Stimulated activated CD4-positive, alpha-beta T cell treated with anti-CD3 and anti-CD28 coated beads, Interleukin-15, amount 100 ng/mL, for 24 hours (primary cell): Measurements from ENCODE around the gene GRAMD4.
A peak's percentile ranks its signal among the peaks of the same experiment; 100 is the strongest.

Source experiments
- DNase-seq: peaks from one replicate; pipeline ENCODE4 v3.0.0-alpha.2; 2020

Gene GRAMD4

DNA sequence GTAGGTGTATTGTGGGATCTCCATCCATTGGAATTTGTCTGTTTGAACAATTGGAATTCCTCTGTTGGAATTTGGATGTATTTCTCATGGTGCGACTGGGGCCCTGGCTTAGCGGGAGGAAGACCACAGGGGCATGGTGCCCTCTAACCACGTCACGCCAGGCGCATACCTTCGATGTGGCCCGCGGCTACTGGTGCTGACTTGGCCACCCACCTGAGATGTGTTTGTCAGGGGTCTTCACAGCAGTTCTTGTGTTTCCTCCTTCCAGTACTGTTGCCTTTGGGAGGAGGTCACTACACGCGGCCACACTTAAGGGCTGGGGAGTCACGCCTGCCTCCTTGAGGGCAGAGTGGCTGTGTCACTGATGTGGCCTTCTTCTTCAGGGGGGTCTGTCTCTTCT, 36.6 kb upstream of the GRAMD4 start:
- no peak for DNase-seq

GRCh38 chr22:46584081-46584921, 35.9 kb upstream of the GRAMD4 start:
- DNase-seq: no peak

DNA sequence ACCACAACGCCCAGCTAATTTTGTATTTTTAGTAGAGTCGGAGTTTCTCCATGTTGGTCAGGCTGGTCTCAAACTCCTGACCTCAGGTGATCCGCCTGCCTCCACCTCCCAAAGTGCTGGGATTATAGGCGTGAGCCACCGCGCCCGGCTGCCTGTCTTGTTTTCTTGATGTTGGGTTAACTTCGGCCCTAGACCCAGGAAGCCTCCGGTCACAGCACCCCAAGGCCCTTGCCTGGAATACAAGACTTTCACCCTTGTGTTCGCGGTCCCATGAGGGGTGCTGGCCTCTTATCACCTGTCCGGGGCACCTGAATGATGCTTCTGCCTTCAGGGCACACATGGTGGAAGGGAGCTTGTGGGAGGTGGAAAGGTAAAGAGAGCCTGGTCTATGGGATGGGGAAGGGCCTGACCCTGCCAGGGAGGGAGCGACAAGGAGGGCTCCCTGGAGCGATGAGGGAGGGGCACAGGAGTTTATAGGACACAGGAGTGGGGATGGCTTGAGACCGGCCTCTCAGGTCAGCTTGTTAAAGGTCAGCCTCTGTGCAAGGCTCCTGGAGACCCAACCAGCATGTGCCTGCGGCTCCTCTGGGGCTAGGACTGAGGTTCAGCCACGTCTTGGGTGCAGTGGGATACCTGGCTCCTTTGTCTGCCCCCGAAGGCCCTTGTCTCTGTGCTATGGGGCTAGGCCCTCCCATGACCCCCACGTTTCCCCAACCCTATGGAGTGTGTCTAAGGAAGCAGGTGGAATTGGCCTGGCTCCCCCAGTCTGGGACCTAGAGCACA, 34.7 kb upstream of the GRAMD4 start:
- DNase-seq: no peak

DNA sequence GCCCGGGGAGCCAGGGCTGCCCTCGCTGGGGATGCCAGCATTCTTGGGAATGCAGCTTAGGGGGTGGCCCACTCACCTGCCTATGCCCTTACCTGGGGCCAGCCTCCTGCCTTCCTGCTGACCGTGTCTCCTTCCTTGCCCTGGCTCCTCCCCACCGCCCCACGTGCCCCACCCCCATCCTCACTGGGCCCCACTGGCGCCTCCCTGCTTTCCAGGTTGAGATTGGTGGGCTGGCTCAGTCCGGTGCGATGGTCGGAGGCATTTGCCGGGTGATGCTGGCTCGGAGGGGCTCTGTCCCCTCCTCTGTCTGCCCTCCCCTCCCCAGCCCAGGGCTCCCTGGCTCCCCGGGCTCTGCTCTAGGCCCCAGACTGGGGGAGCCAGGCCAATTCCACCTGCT, 34.1 kb upstream of the GRAMD4 start:
- DNase-seq: no peak

GRCh38 chr22:46586531-46587011, 33.6 kb upstream of the GRAMD4 start:
- DNase-seq: no peak

DNA sequence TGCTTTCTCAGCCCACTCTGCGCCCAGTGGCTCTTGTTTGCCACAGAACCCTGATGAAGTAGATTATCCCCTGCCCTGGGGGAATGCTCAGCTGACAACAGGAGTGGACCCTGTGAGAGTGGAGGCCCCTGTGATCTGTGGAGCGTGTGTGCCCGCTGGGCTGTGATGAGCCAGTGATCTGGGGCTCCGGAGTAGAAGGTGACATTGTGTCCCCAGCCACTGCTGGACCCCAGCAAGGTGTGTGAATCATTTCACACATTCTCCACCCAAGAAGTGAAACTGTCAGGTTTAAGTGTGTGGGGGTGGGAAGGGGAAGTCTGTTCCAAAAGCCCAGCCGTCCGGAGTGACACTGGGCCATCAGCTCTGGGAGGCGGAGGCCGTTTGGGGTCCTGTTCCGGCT, 33.1 kb upstream of the GRAMD4 start:
- no peak for DNase-seq

DNA sequence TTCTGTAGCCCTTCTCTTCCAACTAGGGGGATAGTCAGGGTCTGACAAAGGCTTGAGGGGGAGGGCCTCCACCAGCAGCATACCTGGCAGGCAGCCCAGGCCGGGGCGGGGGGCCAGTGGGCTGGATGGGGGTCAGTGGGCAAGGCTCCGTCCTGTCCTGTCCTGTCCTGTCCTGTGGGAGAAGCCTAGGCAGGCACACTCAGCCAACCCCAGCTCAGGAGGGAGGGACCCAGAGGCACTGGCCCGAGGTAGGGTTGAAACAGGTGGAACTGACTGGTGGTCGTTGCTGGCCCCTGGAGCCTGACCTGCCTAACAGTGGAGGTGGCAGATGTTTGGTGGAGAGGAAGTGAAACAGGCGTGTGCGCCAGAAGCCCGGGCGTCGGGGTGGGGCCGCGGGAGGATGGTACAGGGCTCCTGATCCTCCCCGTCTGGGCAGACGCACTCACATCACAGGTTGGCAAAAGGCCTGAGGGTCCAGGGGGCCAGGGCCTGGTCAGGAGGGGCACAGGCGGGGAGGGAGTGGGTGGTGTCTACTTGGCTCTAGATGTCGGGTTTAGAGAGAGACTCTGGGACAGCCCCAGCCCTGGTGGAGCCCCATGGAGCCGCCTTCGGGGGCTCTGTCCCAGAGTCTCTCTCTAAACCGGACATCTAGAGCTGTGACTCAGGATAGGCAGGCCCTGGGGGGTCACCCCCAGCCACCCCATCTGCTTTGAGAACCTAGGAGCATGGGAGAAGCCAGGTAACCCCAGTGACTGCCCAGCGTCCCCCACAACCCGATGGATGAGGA, 32.5 kb upstream of the GRAMD4 start:
- DNase-seq: peak; percentile 35

DNA sequence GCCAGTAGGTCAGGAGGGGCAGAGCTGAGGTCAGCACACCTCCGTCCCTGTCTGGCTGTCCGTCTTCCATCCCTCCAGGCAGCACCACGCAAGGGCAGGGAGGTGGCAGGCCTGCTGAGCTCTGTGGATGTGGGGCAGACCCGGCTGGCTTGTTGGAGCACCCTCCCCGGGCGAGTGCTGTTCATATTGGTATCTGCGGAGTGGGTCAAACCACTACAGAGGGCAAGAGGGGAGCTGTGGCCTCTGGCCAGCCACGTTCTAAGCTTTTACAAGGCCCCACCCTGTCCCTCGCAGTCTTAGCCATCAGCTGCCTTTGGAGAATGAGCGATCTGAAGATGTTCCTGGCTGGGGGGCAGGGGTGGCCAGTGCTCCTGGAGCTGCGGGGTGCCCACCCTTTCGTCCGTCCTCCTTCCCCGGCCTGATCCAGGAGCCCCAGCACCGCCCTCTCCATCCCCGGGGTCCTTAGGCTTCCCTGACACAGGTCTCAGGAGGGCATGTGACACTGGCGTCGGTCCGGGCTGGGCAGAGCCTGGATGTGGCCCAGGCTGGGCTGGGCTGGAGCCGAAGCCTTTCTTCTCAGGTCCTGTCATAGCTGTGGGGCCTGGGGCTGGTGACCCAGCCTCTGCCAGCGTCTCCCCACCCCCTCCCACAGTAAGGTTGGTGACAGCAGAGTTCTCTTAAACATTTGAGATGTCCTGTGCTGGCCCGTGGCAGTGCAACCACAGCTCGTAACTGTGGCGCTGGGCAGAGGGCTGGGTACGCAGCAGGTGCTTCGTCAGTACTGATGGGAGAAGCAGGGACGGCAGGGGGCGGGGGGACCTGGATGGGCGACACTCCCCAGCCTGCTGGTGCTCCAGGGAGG, 31.7 kb upstream of the GRAMD4 start:
- no peak for DNase-seq

DNA sequence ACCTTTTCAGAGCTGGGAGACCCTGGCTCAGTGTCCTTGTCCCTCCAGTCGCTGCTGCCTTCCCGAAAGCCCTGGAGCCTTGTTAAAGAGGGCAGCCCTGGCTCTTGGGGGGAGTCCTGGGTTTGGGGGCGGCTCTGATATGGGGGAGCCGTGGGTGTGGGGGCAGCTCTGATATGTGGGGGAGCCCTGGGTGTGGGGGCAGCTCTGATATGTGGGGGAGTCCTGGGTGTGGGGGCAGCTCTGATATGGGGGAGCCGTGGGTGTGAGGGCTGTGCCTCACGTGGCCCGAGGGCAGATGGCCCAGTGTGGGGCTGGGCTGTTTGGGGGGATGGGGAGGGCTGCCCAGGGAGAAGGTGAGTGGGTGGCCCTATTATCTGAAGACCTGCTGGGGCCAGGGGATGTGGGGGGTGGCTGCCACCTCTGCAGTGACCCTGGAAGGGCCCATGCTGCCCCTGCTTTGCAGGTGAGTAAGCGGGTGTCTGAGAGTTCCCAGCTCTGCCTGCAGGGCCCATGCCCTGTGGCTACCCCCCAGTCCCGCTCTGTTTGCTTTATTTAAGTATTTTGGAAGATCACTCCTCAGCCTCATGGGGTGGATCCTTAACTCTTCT, 30.9 kb upstream of the GRAMD4 start:
- no peak for DNase-seq

DNA sequence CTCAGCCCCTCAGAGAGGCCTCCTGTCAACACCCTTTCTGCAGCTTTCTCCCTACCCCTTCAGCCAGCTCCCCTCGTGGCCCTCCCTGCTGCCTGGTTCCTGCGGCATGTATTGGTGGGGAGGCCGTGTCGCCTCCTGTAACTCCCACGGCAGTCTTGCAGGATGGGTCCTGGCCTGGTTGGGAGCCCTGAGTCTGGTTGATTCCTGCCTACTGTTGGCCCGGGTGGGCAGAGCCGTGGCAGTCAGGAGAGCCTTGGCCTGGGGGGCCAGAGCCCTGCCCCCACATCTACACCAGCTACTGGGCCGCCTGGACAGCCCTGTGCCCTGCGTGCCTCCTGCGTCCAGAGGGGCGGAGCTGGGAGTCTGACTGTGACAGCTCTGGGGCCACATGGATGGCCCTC, 30.3 kb upstream of the GRAMD4 start:
- DNase-seq: no peak

GRCh38 chr22:46590334-46590733, 29.9 kb upstream of the GRAMD4 start:
- no peak for DNase-seq

DNA sequence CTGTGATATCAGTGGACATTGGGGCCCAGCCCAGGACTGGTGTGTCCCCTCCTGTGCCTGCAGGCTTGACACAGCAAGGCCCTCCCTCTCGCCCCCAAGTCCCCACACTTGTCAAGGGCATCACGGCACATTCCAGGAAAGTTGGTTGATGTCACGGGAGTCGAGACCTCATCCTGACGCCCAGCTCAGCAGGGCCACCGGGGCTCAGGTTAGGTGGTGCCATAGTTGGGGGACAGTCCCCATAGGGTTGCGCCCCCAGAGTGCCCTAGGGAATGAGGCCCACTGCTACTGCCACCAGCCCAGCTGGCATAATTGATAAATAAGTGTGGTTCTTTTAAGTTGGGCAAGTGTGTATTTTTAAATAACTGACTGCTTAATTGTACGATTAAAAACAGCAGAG, 28.3 kb upstream of the GRAMD4 start:
- no peak for DNase-seq

DNA sequence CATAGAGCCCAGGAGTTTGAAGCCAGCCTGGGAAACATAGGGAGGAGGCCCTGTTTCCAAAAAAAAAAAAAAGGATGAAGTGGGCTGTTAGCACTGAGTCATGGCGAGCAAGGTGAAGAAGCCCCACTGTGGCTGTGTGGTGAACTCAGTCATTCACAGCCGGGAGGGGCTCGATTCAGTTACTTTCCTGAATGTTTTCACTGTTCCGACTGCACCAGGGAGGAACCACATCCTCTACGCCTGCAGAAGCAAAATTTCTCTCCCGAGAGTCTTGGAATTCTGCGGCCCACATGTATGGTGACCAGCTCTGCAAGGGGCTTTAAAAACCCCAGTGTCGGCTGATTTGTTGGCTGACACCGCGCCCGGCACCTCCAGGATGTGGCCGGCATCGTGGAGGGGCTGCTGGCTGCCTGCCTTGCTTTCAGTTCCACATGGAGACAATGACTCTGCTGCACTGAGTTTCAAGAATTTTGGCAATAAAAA, 27.8 kb upstream of the GRAMD4 start:
- DNase-seq: peak; percentile 76

GRCh38 chr22:46593211-46593681, 26.9 kb upstream of the GRAMD4 start:
- DNase-seq: no peak

DNA sequence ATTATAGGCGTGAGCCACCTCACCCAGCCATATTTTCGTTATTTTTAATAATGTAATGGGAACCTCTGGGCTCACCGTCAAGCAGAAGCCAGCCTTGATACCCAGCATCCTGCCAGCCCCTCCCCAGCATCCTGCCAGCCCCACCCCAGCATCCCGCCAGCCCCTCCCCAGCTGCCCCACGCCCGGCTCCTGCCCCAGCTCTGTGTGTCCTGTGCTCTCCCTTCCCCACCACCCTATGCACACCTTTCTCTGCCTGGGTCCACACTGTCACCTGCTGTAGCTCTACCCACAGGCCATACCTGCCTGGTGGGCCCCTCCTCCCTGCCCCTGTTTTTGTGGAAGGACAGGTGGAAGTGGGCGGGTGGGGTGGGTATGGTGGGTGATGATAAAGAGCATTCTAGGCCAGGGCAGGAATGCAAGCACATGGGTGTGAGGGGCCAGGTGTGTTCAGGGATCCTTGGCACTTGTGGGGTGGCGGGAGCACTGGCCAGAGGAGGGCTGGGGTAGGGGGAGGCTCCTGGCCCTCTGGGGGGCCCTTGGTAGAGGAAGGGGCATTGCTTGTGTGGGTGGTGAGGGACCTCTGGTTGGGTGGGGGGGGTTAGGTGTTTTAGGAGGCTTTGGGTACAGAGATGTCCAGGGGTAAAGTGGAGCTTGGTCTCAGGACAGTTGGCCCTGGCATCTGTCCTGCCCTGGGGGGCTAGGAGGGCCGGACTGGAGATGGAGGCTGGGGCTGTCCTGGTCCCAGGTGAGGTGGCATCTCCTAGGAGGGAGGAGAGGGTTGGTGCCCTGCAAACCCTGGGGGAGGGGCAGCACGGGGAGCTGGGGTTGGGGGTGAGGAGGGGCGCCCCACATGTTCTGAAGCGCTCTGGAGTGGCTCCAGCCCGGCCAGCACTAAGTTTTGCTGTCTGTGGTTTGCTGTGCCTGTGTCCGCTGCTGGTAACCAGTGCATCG, 25.9 kb upstream of the GRAMD4 start:
- no peak for DNase-seq

GRCh38 chr22:46594947-46595298, 25.3 kb upstream of the GRAMD4 start:
- no peak for DNase-seq

- no peak for DNase-seq
These were observed 24.6 kb upstream of the GRAMD4 start for GRCh38 chr22:46595545-46595944.

DNA sequence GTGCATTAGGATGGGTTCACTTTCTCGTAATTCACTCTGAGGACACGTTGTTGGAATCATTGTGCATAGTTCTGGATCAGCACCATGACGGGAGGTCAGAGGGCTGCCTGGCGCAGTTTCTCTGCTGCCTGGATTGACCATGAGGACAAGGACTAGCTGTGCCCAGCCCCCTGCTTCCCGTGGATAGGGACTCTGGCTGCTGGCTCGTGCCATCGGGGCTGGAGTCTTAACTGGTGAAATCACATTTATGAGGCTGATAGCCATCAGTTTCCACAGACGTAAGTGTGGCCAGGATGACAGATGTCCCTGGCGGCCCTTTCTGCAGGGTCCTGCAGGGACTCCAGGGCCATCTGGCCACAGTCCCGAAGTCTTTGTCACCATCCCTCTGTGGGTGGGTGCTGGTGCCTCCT, 24.1 kb upstream of the GRAMD4 start:
- no peak for DNase-seq

DNA sequence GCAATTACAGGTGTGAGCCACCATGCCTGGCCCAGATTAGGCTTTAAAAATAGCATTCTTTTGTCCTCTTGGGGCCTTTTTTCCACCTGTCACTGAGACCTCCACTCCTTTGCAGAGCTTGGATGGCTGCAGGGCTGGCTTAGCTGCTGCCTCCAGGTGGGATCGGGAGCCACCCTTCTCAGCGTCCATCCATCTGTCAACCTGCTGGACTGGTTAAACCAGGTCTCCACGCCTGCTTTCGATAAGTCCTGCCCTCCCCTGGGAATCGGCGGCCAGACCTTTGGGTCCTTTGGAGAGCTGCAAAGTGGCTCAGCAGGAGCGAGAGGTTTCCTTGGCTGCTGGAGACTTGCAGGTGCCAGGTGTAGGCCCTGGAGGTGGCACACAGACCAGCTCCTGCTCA, 23.4 kb upstream of the GRAMD4 start:
- DNase-seq: no peak

- DNase-seq: no peak
These were observed 22.0 kb upstream of the GRAMD4 start for GRCh38 chr22:46598224-46598623.
